Prostate gland (tissue), 2 donors: Measurements from ENCODE around the gene SEMA3A. TPM values are rescaled to one million over a fixed set of nuclear protein-coding genes. Genes with fewer than 3 reads are reported as not detected.

ENCODE experiments used
- DNase-seq: peaks from one replicate; pipeline ENCODE4 v3.0.0-alpha.2; 2019; ENCODE audit warnings: low spot score
- H3K27ac ChIP-seq, 2 donors: fragments of 200-600 bp; sonication (generic); 2 replicates each; pipeline ENCODE4 v1.5.1; 2017 to 2019
- H3K27me3 ChIP-seq: fragments of 200-600 bp; sonication (generic); replicated peaks from 2 replicates; pipeline ENCODE4 v1.5.1; 2019; ENCODE audit not compliant: insufficient read depth
- H3K36me3 ChIP-seq, 2 donors: fragments of 200-600 bp; sonication (generic); 1 replicate in 1 of 2; 2 replicates in 1 of 2; pipeline versions ENCODE4 v1.5.1 to v1.8.1; 2017 to 2019
- H3K4me1 ChIP-seq: fragments of 200-600 bp; sonication (generic); replicated peaks from 2 replicates; pipeline ENCODE4 v1.5.1; 2019
- H3K4me3 ChIP-seq, 2 donors: fragments of 200-600 bp; sonication (generic); 2 replicates each; pipeline ENCODE4 v1.5.1; 2017 to 2019
- H3K9me3 ChIP-seq: fragments of 200-600 bp; sonication (generic); 2 replicates; pipeline ENCODE4 v1.5.1; 2017
- POLR2A ChIP-seq: fragments of 450-650 bp; IDR thresholded peaks from one replicate; pipeline ENCODE4 v1.6.1; 2016; ENCODE audit warnings: antibody characterized with exemption, mild to moderate bottlenecking
- POLR2AphosphoS5 ChIP-seq: sonication (generic); formaldehyde crosslinking; IDR thresholded peaks from one replicate; pipeline ENCODE4 v1.6.1; 2017; ENCODE audit warnings: antibody characterized with exemption
- WGBS: methylation state at CpG from one replicate; pipeline ENCODE4 v1.1.5; 2018; 5-methylcytosine and 5-hydroxymethylcytosine counted together
- intact Hi-C: fragments of 100-400 bp; cut with DNase I; formaldehyde crosslinking; loops from one replicate; pipeline ENCODE4 v1.14.2; 2022
- total RNA-seq, 2 donors: library from RNA; depleted of rRNA; stranded (reverse); fragments of >200 nt; gene quantifications; one replicate each; pipeline ENCODE4 v1.1.0, GENCODE V29; 2016
- TF ChIP-seq, protein P1 (sequence below), 4 experiments: fragments of 200-600 bp in 2 of 4; fragments of 450-650 bp in 2 of 4; sonication (generic) in 2 of 4; IDR thresholded peaks; 1 replicate in 3 of 4; 2 replicates in 1 of 4; pipeline ENCODE4 v1.5.1; 2016 to 2019; ENCODE audit warnings: antibody characterized with exemption in 4 of 4, mild to moderate bottlenecking in 2 of 4, moderate library complexity in 2 of 4

Gene SEMA3A
- total RNA-seq, 2 donors from 2014 or later: 1.6 to 1.9 TPM

- intact Hi-C loops: no loop called here
- Histone ChIP-seq H3K36me3 (no peaks in the 10 kb centered on the region), H3K4me1 (no peaks in the 10 kb centered on the region), H3K27me3 (no peaks in the 10 kb centered on the region), H3K27ac (no peak overlapping the region), H3K9me3 (no peaks in the 10 kb centered on the region), H3K4me3 (no peak overlapping the region)
- 90% methylated on average over 2 of the region's 2 CpGs for WGBS
- TF ChIP-seq POLR2A (no peak), POLR2AphosphoS5 (no peak)
- TF ChIP-seq, protein P1, sequence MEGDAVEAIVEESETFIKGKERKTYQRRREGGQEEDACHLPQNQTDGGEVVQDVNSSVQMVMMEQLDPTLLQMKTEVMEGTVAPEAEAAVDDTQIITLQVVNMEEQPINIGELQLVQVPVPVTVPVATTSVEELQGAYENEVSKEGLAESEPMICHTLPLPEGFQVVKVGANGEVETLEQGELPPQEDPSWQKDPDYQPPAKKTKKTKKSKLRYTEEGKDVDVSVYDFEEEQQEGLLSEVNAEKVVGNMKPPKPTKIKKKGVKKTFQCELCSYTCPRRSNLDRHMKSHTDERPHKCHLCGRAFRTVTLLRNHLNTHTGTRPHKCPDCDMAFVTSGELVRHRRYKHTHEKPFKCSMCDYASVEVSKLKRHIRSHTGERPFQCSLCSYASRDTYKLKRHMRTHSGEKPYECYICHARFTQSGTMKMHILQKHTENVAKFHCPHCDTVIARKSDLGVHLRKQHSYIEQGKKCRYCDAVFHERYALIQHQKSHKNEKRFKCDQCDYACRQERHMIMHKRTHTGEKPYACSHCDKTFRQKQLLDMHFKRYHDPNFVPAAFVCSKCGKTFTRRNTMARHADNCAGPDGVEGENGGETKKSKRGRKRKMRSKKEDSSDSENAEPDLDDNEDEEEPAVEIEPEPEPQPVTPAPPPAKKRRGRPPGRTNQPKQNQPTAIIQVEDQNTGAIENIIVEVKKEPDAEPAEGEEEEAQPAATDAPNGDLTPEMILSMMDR (IDR thresholded peaks at IDR 0.05): no peak
- no peak for DNase-seq
Observed at GRCh38 chr7:84139986-84140729, 54.4 kb downstream of the SEMA3A start.

GRCh38 chr7:84138411-84138810 is 56.2 kb downstream of the SEMA3A start:
- WGBS: 55% methylated on average over 3 of the region's 3 CpGs
- DNase-seq: no peak
- Histone ChIP-seq H3K27me3 (no peaks in the 10 kb centered on the region), H3K9me3 (no peaks in the 10 kb centered on the region), H3K27ac (no peak overlapping the region), H3K4me3 (no peak overlapping the region), H3K36me3 (no peaks in the 10 kb centered on the region), H3K4me1 (no peaks in the 10 kb centered on the region)
- no peak for TF ChIP-seq POLR2A
- TF ChIP-seq POLR2AphosphoS5: no peak
- intact Hi-C loops: no loop called here

DNA sequence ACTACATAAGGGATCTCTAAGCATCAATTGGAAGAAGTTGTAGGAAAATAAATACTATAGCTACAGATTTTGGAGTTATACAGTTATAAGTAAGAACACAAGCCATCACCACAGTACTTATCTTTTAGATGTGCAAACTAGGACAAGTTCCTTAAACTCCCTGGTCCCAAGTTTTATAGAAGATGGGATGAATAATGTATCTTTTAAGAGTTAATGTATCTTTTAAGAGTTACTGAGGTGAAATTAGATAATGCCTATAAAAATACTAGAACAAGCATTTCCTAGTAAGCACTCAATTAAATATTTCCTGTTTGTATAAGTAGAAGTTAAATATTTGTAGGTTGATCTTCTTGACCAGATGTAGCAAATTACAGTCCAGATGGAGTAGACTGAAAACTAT is 56.8 kb downstream of the SEMA3A start:
- Histone ChIP-seq H3K27ac (no peak overlapping the region), H3K4me1 (no peaks in the 10 kb centered on the region), H3K4me3 (no peak overlapping the region), H3K27me3 (no peaks in the 10 kb centered on the region), H3K9me3 (no peaks in the 10 kb centered on the region), H3K36me3 (no peaks in the 10 kb centered on the region)
- intact Hi-C loops: no loop called here
- no peak for TF ChIP-seq POLR2A
- TF ChIP-seq, protein P1 (IDR thresholded peaks at IDR 0.05): no peak
- no peak for TF ChIP-seq POLR2AphosphoS5
- DNase-seq: no peak

GRCh38 chr7:84136809-84137208 is 57.8 kb downstream of the SEMA3A start:
- no peak for DNase-seq
- intact Hi-C loops: no loop called here
- 91% methylated on average over 3 of the region's 3 CpGs for WGBS
- H3K36me3 ChIP-seq: no peaks in the 10 kb centered on the region
- no peaks in the 10 kb centered on the region for H3K9me3 ChIP-seq
- H3K27ac ChIP-seq: no peak overlapping the region
- H3K4me1 ChIP-seq: no peaks in the 10 kb centered on the region
- TF ChIP-seq POLR2A: no peak
- no peak overlapping the region for H3K4me3 ChIP-seq
- H3K27me3 ChIP-seq: no peaks in the 10 kb centered on the region

- no peaks in the 10 kb centered on the region for H3K4me1 ChIP-seq
- no peak overlapping the region for H3K27ac ChIP-seq
- WGBS: 81% methylated on average over 3 of the region's 3 CpGs
- H3K27me3 ChIP-seq: no peaks in the 10 kb centered on the region
- H3K9me3 ChIP-seq: no peaks in the 10 kb centered on the region
- H3K4me3 ChIP-seq: no peak overlapping the region
- intact Hi-C loops: no loop called here
- H3K36me3 ChIP-seq: no peaks in the 10 kb centered on the region
- no peak for DNase-seq
- TF ChIP-seq, protein P1 (IDR thresholded peaks at IDR 0.05): no peak
- TF ChIP-seq POLR2AphosphoS5 (no peak), POLR2A (no peak)
Observed at GRCh38 chr7:84136336-84136735, 58.3 kb downstream of the SEMA3A start.

DNA sequence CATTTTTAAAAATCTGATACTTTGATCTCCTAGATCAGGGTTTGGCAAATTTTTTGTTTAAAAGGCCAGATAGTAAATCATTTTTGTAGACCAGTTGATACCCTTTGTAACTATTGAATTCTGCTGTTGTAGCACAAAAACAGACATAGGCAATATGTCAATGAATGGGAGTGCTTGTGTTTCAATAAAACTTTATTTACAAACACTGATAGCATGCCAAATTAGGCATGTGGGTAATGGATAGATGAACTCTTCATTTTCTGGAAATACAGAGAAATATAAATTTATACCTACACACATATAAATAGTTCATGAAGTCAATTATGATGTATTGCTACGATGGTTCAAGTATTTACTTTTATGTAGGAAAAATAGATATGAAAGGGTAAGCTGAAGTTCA is 60.4 kb downstream of the SEMA3A start:
- 98% methylated on average over 1 of the region's 1 CpG for WGBS
- no peaks in the 10 kb centered on the region for H3K27me3 ChIP-seq
- H3K4me3 ChIP-seq: no peak overlapping the region
- H3K36me3 ChIP-seq: no peaks in the 10 kb centered on the region
- TF ChIP-seq POLR2AphosphoS5: no peak
- TF ChIP-seq POLR2A: no peak
- TF ChIP-seq, protein P1 (IDR thresholded peaks at IDR 0.05): no peak
- no peak for DNase-seq
- no peaks in the 10 kb centered on the region for H3K9me3 ChIP-seq
- H3K4me1 ChIP-seq: no peaks in the 10 kb centered on the region
- no peak overlapping the region for H3K27ac ChIP-seq
- intact Hi-C loops: no loop called here
